Nephron (organoid): ENCODE results near the gene PRR7.
A peak's percentile ranks its signal among the peaks of the same experiment; 100 is the strongest.

ENCODE experiments used
- H3K27ac Mint-ChIP-seq, 3 experiments: 2 replicates each; pipeline ENCODE4 v1.8.0; 2020; ENCODE audit warnings: mixed read lengths in 3 of 3, mild to moderate bottlenecking in 2 of 3, moderate library complexity in 1 of 3
- H3K27me3 Mint-ChIP-seq: 2 replicates; pipeline ENCODE4 v1.8.0; 2021; ENCODE audit warnings: low read depth, mild to moderate bottlenecking, moderate library complexity, mixed read lengths
- H3K36me3 Mint-ChIP-seq: 2 replicates; pipeline ENCODE4 v1.8.0; 2020; ENCODE audit warnings: low read depth, mixed read lengths
- H3K4me1 Mint-ChIP-seq: 2 replicates; pipeline ENCODE4 v1.8.0; 2020; ENCODE audit warnings: mixed read lengths
- H3K4me3 Mint-ChIP-seq, 3 experiments: 2 replicates each; pipeline ENCODE4 v1.8.0; 2020; ENCODE audit warnings: mild to moderate bottlenecking in 3 of 3, mixed read lengths in 3 of 3, moderate library complexity in 2 of 3
- H3K9me3 Mint-ChIP-seq: 2 replicates; pipeline ENCODE4 v1.8.0; 2020; ENCODE audit warnings: mixed read lengths
- CTCF ChIP-seq, 3 experiments: fragments of 200-600 bp; sonication (generic); IDR thresholded peaks; one replicate each; pipeline ENCODE4 v1.5.0; 2021; ENCODE audit warnings: antibody characterized with exemption in 3 of 3; ENCODE audit not compliant: unreplicated experiment in 3 of 3

Gene PRR7

GRCh38 chr5:177446200-177447065 is at the start of gene PRR7:
Gene PRR7, plus strand, starts transcription at chr5:177446814. Its CDS starts 8,254 bp downstream, at chr5:177455068.
- Mint-ChIP-seq H3K4me3 (peak within 1 kb of the TSS; percentile 79 to 86 (median 82)), H3K4me1 (peaks cover 33% of the 10 kb centered on the region), H3K36me3 (no peaks in the 10 kb centered on the region), H3K27me3 (peaks cover 20% of the 10 kb centered on the region), H3K27ac (peak within 1 kb of the TSS in 2 of 3 experiments; percentile 18 to 51), H3K9me3 (no peaks in the 10 kb centered on the region)
- TF ChIP-seq CTCF (IDR thresholded peaks at IDR 0.05; ENCODE audit: unreplicated experiment in 3 of 3), result no peak

- Mint-ChIP-seq H3K9me3 (no peaks in the 10 kb centered on the region), H3K27me3 (peaks cover 30% of the 10 kb centered on the region), H3K4me3 (no peak overlapping the region), H3K4me1 (peaks cover 6% of the 10 kb centered on the region), H3K27ac (no peak overlapping the region), H3K36me3 (no peaks in the 10 kb centered on the region)
- TF ChIP-seq CTCF (IDR thresholded peaks at IDR 0.05; ENCODE audit: unreplicated experiment in 3 of 3), result no peak
These were observed 48.7 kb upstream of the PRR7 start for GRCh38 chr5:177397875-177398390.

GRCh38 chr5:177399997-177400868 is 46.4 kb upstream of the PRR7 start, which contains the start of gene PFN3:
Gene PFN3, minus strand, starts transcription at chr5:177400661. Its CDS starts 85 bp downstream, at chr5:177400576.
- Mint-ChIP-seq H3K36me3 (no peaks in the 10 kb centered on the region), H3K27me3 (peaks cover 49% of the 10 kb centered on the region), H3K4me1 (peaks cover 11% of the 10 kb centered on the region), H3K9me3 (no peaks in the 10 kb centered on the region), H3K4me3 (peak within 1 kb of the TSS in 1 of 3 experiments; percentile 23), H3K27ac (no peak within 1 kb of the TSS)
- TF ChIP-seq CTCF (IDR thresholded peaks at IDR 0.05; ENCODE audit: unreplicated experiment in 3 of 3), result no peak

- no peaks in the 10 kb centered on the region for H3K36me3 Mint-ChIP-seq
- peaks cover 11% of the 10 kb centered on the region for H3K4me1 Mint-ChIP-seq
- H3K27ac Mint-ChIP-seq, result peak overlapping the region in 2 of 3 experiments; percentile 69 to 72
- peaks cover 57% of the 10 kb centered on the region for H3K27me3 Mint-ChIP-seq
- peak; percentile 43 to 60 (median 47) for TF ChIP-seq CTCF (IDR thresholded peaks at IDR 0.05; ENCODE audit: unreplicated experiment in 3 of 3)
- H3K4me3 Mint-ChIP-seq, result peak overlapping the region; percentile 85 to 87 (median 86)
- H3K9me3 Mint-ChIP-seq, result no peaks in the 10 kb centered on the region
These were observed 44.2 kb upstream of the PRR7 start for GRCh38 chr5:177402271-177403043.

GRCh38 chr5:177403102-177403791 is 43.4 kb upstream of the PRR7 start:
- Mint-ChIP-seq H3K27ac (peak overlapping the region in 2 of 3 experiments; percentile 69 to 72), H3K4me3 (peak overlapping the region; percentile 85 to 87 (median 86)), H3K4me1 (peaks cover 11% of the 10 kb centered on the region), H3K36me3 (no peaks in the 10 kb centered on the region), H3K9me3 (no peaks in the 10 kb centered on the region), H3K27me3 (peaks cover 64% of the 10 kb centered on the region)
- no peak for TF ChIP-seq CTCF (IDR thresholded peaks at IDR 0.05; ENCODE audit: unreplicated experiment in 3 of 3)
